ENCODE data around the gene CA11. TPM values are rescaled to one million over a fixed set of nuclear protein-coding genes. Genes with fewer than 3 reads are reported as not detected.

The CA11 gene
- total and polyA plus RNA-seq, 2 donors from 2014 or later: 11.6 to 42.3 TPM

- Histone ChIP-seq H3K4me3 (ENCODE audit: low read length in 3 of 3) (no peak overlapping the region), H3K4me1 (ENCODE audit: control insufficient read depth in 2 of 3, insufficient read depth in 2 of 3, low read depth in 1 of 3, low read length in 3 of 3) (peaks cover 0 to 3% (median 0%) of the 10 kb centered on the region in 3 donors), H3K9ac (ENCODE audit: low read length in 3 of 3) (no peak overlapping the region), H3K27ac (ENCODE audit: low read depth in 2 of 2, low read length in 2 of 2) (no peak overlapping the region), H3K27me3 (ENCODE audit: control insufficient read depth, insufficient read depth, low read length) (no peaks in the 10 kb centered on the region), H3K36me3 (ENCODE audit: control insufficient read depth in 2 of 3, insufficient read depth in 3 of 3, low read length in 3 of 3) (no peaks in the 10 kb centered on the region), H3K9me3 (ENCODE audit: control insufficient read depth in 2 of 3, insufficient read depth in 1 of 3, low read length in 3 of 3) (no peaks in the 10 kb centered on the region)
- TF ChIP-seq CTCF (IDR thresholded peaks at IDR 0.05; ENCODE audit: borderline replicate concordance, extremely low read depth, insufficient read depth): no peak
- FAIRE-seq: no peak
- DNase-seq: no peak
- intact Hi-C loops (cut with DNase I): no loop called here
Measured at GRCh38 chr19:48669903-48670668, 24.1 kb upstream of the CA11 start.

GRCh38 chr19:48668761-48669160, 22.8 kb upstream of the CA11 start:
- Histone ChIP-seq H3K9me3 (ENCODE audit: control insufficient read depth in 2 of 3, insufficient read depth in 1 of 3, low read length in 3 of 3) (no peaks in the 10 kb centered on the region), H3K4me3 (ENCODE audit: low read length in 3 of 3) (no peak overlapping the region), H3K27me3 (ENCODE audit: control insufficient read depth, insufficient read depth, low read length) (no peaks in the 10 kb centered on the region), H3K27ac (ENCODE audit: low read depth in 2 of 2, low read length in 2 of 2) (no peak overlapping the region), H3K9ac (ENCODE audit: low read length in 3 of 3) (no peak overlapping the region), H3K36me3 (ENCODE audit: control insufficient read depth in 2 of 3, insufficient read depth in 3 of 3, low read length in 3 of 3) (no peaks in the 10 kb centered on the region), H3K4me1 (ENCODE audit: control insufficient read depth in 2 of 3, insufficient read depth in 2 of 3, low read depth in 1 of 3, low read length in 3 of 3) (no peaks in the 10 kb centered on the region)
- DNase-seq (no peak), FAIRE-seq (no peak)
- intact Hi-C loops (cut with DNase I): no loop called here
- no peak for TF ChIP-seq CTCF (IDR thresholded peaks at IDR 0.05; ENCODE audit: borderline replicate concordance, extremely low read depth, insufficient read depth)

DNA sequence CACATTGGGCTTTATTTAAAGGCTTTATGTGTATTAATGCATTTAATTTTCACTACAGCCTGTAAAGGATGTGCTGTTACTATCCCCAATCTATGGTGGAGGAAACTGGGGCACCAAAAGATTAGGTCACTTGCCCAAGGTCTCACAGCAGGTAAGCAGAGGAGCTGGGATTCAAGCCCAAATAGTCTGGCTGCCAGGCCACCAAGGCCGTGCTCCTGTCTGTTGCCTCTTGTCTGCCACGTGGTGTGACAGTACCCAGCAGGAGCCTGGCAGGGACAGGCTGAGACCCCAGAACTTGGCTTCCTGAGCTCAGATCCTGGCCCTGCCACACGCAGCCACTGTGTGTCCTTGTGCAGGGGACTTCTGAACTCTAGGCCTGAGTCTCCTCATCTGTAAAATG, 22.3 kb upstream of the CA11 start:
- FAIRE-seq (no peak), DNase-seq (no peak)
- no peaks in the 10 kb centered on the region for H3K9me3 ChIP-seq (ENCODE audit: control insufficient read depth in 2 of 3, insufficient read depth in 1 of 3, low read length in 3 of 3)
- H3K4me1 ChIP-seq (ENCODE audit: control insufficient read depth in 2 of 3, insufficient read depth in 2 of 3, low read depth in 1 of 3, low read length in 3 of 3): no peaks in the 10 kb centered on the region
- intact Hi-C loops (cut with DNase I): no loop called here
- no peak for TF ChIP-seq CTCF (IDR thresholded peaks at IDR 0.05; ENCODE audit: borderline replicate concordance, extremely low read depth, insufficient read depth)
- no peak overlapping the region for H3K9ac ChIP-seq (ENCODE audit: low read length in 3 of 3)
- H3K36me3 ChIP-seq (ENCODE audit: control insufficient read depth in 2 of 3, insufficient read depth in 3 of 3, low read length in 3 of 3): no peaks in the 10 kb centered on the region
- no peaks in the 10 kb centered on the region for H3K27me3 ChIP-seq (ENCODE audit: control insufficient read depth, insufficient read depth, low read length)
- H3K27ac ChIP-seq (ENCODE audit: low read depth in 2 of 2, low read length in 2 of 2): no peak overlapping the region
- no peak overlapping the region for H3K4me3 ChIP-seq (ENCODE audit: low read length in 3 of 3)
